IMR-90 (cell line): ENCODE measurements around the gene NRP2. TPM values are rescaled to one million over a fixed set of nuclear protein-coding genes. Genes with fewer than 3 reads are reported as not detected.

Experiments used
- ATAC-seq: fragments of 200-7000 bp; cut with Tn5 transposase; 2 replicates; pipeline ENCODE4 v1.9.1; 2020; ENCODE audit warnings: low read depth, mild to moderate bottlenecking, moderate library complexity
- BruUV-seq: library from RNA; stranded (reverse); fragments of 400-500 nt; replicated peaks from 2 replicates; lab custom pipeline; 2021; lab: Mats Ljungman, UMichigan
- CTCF ChIA-PET: fragments of 300-600 bp; formaldehyde crosslinking; extraction: SDS; loops from one replicate; lab custom pipeline; 2021; ENCODE audit warnings: antibody characterized with exemption; lab: Yijun Ruan, JAX
- POLR2A ChIA-PET: fragments of 300-600 bp; sonication (Branson Sonifier 250); formaldehyde crosslinking; loops from one replicate; lab custom pipeline; 2022; ENCODE audit warnings: antibody characterized with exemption; ENCODE audit not compliant: unreplicated experiment; lab: Charles Lee
- DNase-seq: peaks from one replicate; pipeline ENCODE4 v3.0.0; 2013
- H2AFZ ChIP-seq: replicated peaks from 2 replicates; pipeline ENCODE3; 2013; ENCODE audit warnings: low read length, mild to moderate bottlenecking; ENCODE audit not compliant: poor library complexity
- H2AK5ac ChIP-seq: 2 replicates; pipeline ENCODE4 v1.6.1; 2013; ENCODE audit warnings: low read depth, low read length, inconsistent platforms
- H2AK9ac ChIP-seq: replicated peaks from 2 replicates; pipeline ENCODE3; 2013; ENCODE audit warnings: mild to moderate bottlenecking, low read depth, low read length, moderate library complexity; ENCODE audit not compliant: poor library complexity
- H2BK120ac ChIP-seq: 2 replicates; pipeline ENCODE4 v1.6.1; 2013; ENCODE audit warnings: low read depth, low read length, inconsistent platforms
- H2BK15ac ChIP-seq: 3 replicates; pipeline ENCODE4 v1.6.1; 2013; ENCODE audit warnings: low read depth, low read length, inconsistent platforms
- H2BK20ac ChIP-seq: 2 replicates; pipeline ENCODE4 v1.6.1; 2013; ENCODE audit warnings: low read depth, mild to moderate bottlenecking, inconsistent platforms, low read length, moderate library complexity
- H2BK5ac ChIP-seq: 2 replicates; pipeline ENCODE4 v1.6.1; 2013; ENCODE audit warnings: mild to moderate bottlenecking, low read depth, low read length, inconsistent platforms; ENCODE audit not compliant: poor library complexity, severe bottlenecking
- H3K14ac ChIP-seq: replicated peaks from 2 replicates; pipeline ENCODE4 v1.6.1; 2013; ENCODE audit warnings: low read depth, low read length, inconsistent platforms
- H3K18ac ChIP-seq: 2 replicates; pipeline ENCODE4 v1.6.1; 2013; ENCODE audit warnings: low read depth, low read length, control low read depth
- H3K23ac ChIP-seq: 2 replicates; pipeline ENCODE4 v1.6.1; 2013; ENCODE audit warnings: low read depth, low read length, inconsistent platforms
- H3K27ac ChIP-seq: 2 replicates; pipeline ENCODE4 v1.5.1; 2013; ENCODE audit warnings: mild to moderate bottlenecking, control low read depth, low read length; ENCODE audit not compliant: insufficient read depth
- H3K27me3 ChIP-seq: 2 replicates; pipeline ENCODE4 v1.6.1; 2013; ENCODE audit warnings: low read length; ENCODE audit not compliant: control insufficient read depth, insufficient read depth
- H3K36me3 ChIP-seq: 2 replicates; pipeline ENCODE4 v1.6.1; 2013; ENCODE audit warnings: low read length, mixed read lengths; ENCODE audit not compliant: control insufficient read depth, insufficient read depth
- H3K4ac ChIP-seq: 2 replicates; pipeline ENCODE4 v1.6.1; 2013; ENCODE audit warnings: low read depth, low read length, inconsistent platforms
- H3K4me1 ChIP-seq: 2 replicates; pipeline ENCODE4 v1.6.1; 2013; ENCODE audit warnings: low read length, mixed read lengths; ENCODE audit not compliant: control insufficient read depth, insufficient read depth
- H3K4me2 ChIP-seq: 2 replicates; pipeline ENCODE4 v1.6.1; 2013; ENCODE audit warnings: low read depth, mild to moderate bottlenecking, control low read depth, low read length, moderate library complexity
- H3K4me3 ChIP-seq: 2 replicates; pipeline ENCODE4 v1.5.1; 2013; ENCODE audit warnings: low read depth, mild to moderate bottlenecking, control low read depth, low read length, moderate library complexity; ENCODE audit not compliant: insufficient read depth
- H3K56ac ChIP-seq: 2 replicates; pipeline ENCODE4 v1.6.1; 2013; ENCODE audit warnings: low read length, inconsistent platforms; ENCODE audit not compliant: insufficient read depth; ENCODE audit errors: extremely low read depth
- H3K79me1 ChIP-seq, 2 experiments: 2 replicates each; pipeline ENCODE4 v1.6.1; 2013; ENCODE audit warnings: low read length in 2 of 2, inconsistent platforms in 1 of 2, low read depth in 1 of 2
- H3K9ac ChIP-seq: 2 replicates; pipeline ENCODE4 v1.6.1; 2013; ENCODE audit warnings: low read depth, low read length, control low read depth
- H3K9me1 ChIP-seq: 2 replicates; pipeline ENCODE4 v1.6.1; 2013; ENCODE audit warnings: low read length, inconsistent platforms; ENCODE audit not compliant: insufficient read depth
- H3K9me3 ChIP-seq: 2 replicates; pipeline ENCODE4 v1.6.1; 2013; ENCODE audit warnings: low read length; ENCODE audit not compliant: control insufficient read depth, insufficient read depth
- H4K20me1 ChIP-seq: 2 replicates; pipeline ENCODE4 v1.6.1; 2013; ENCODE audit warnings: low read length, inconsistent platforms; ENCODE audit not compliant: insufficient read depth
- H4K5ac ChIP-seq: 2 replicates; pipeline ENCODE4 v1.6.1; 2013; ENCODE audit warnings: mild to moderate bottlenecking, low read depth, low read length, control low read depth
- H4K8ac ChIP-seq, 2 experiments: 2 replicates each; pipeline ENCODE4 v1.6.1; 2013; ENCODE audit warnings: low read depth in 2 of 2, low read length in 2 of 2, control low read depth in 1 of 2, inconsistent platforms in 1 of 2
- H4K91ac ChIP-seq: 2 replicates; pipeline ENCODE4 v1.6.1; 2013; ENCODE audit warnings: low read depth, low read length, inconsistent platforms; ENCODE audit not compliant: insufficient read depth
- CEBPB ChIP-seq: IDR thresholded peaks from 2 replicates; pipeline ENCODE4 v1.6.1; 2012; ENCODE audit warnings: low read depth, low read length, improper control_type of control experiment
- FOS ChIP-seq: fragments of 150-350 bp; IDR thresholded peaks from 2 replicates; pipeline ENCODE4 v1.6.1; 2016; ENCODE audit warnings: low read depth, low read length
- MAFK ChIP-seq: IDR thresholded peaks from 2 replicates; pipeline ENCODE4 v1.6.1; 2012; ENCODE audit warnings: low read depth, low read length, improper control_type of control experiment
- MAZ ChIP-seq: IDR thresholded peaks from 2 replicates; pipeline ENCODE4 v1.6.1; 2012; ENCODE audit warnings: low read depth, mild to moderate bottlenecking, low read length, improper control_type of control experiment, moderate library complexity, borderline replicate concordance
- MXI1 ChIP-seq: IDR thresholded peaks from 2 replicates; pipeline ENCODE4 v1.6.1; 2012; ENCODE audit warnings: low read depth, mild to moderate bottlenecking, low read length, moderate library complexity, borderline replicate concordance
- NFE2L2 ChIP-seq: fragments of 150-350 bp; IDR thresholded peaks from 2 replicates; pipeline ENCODE4 v1.6.1; 2016; ENCODE audit warnings: low read depth, mild to moderate bottlenecking, low read length
- RFX5 ChIP-seq: IDR thresholded peaks from 2 replicates; pipeline ENCODE4 v1.8.0; 2012; ENCODE audit warnings: low read depth, mild to moderate bottlenecking, low read length, moderate library complexity
- SMC3 ChIP-seq: fragments of 150-350 bp; IDR thresholded peaks from 2 replicates; pipeline ENCODE4 v1.6.1; 2016; ENCODE audit warnings: low read depth, mild to moderate bottlenecking, antibody characterized with exemption, low read length, moderate library complexity
- WGBS, 2 experiments: methylation state at CpG; one replicate each; pipeline versions ENCODE4 v1.1.5 to v1.1.7; 2013; ENCODE audit warnings: missing lambda C conversion rate in 2 of 2; ENCODE audit not compliant: insufficient read length in 1 of 2; ENCODE audit errors: extremely low coverage in 2 of 2; 5-methylcytosine and 5-hydroxymethylcytosine counted together
- dilution Hi-C: fragments of 300-500 bp; cut with HindIII; formaldehyde crosslinking; loops from one replicate; pipeline ENCODE4 v1.14.3; 2018; ENCODE audit warnings: low sequenced_read_pairs; ENCODE audit not compliant: unreplicated experiment
- in situ Hi-C: fragments of 300-500 bp; cut with MboI; formaldehyde crosslinking; loops from 3 replicates; pipeline ENCODE4 v1.14.3; 2019; ENCODE audit warnings: low sequenced_read_pairs, inconsistent platforms, mixed read lengths
- intact Hi-C: fragments of 100-400 bp; cut with micrococcal nuclease; formaldehyde crosslinking; loops from 2 replicates; pipeline ENCODE4 v1.10.0; 2022
- polyA plus RNA-seq, 3 experiments: library from polyadenylated mRNA; depleted of rRNA; stranded (reverse); fragments of >200 nt; gene quantifications; 2 replicates each; pipeline ENCODE4 v1.2.3, GENCODE V29; 2012; ENCODE audit warnings: low replicate concordance in 1 of 3
- total RNA-seq: library from RNA; depleted of rRNA; stranded (reverse); fragments of >200 nt; gene quantifications from 2 replicates; pipeline ENCODE4 v1.2.3, GENCODE V29; 2012
- TF ChIP-seq, protein P1 (sequence below): conservative IDR thresholded peaks from 2 replicates; pipeline ENCODE4 v1.5.1; 2012; ENCODE audit warnings: mild to moderate bottlenecking, low read depth, low read length, improper control_type of control experiment

NRP2 gene
- total and polyA plus RNA-seq, 2 of the 4 experiments (the other 2 are of a cell fraction), result 46.4 to 51.3 TPM

DNA sequence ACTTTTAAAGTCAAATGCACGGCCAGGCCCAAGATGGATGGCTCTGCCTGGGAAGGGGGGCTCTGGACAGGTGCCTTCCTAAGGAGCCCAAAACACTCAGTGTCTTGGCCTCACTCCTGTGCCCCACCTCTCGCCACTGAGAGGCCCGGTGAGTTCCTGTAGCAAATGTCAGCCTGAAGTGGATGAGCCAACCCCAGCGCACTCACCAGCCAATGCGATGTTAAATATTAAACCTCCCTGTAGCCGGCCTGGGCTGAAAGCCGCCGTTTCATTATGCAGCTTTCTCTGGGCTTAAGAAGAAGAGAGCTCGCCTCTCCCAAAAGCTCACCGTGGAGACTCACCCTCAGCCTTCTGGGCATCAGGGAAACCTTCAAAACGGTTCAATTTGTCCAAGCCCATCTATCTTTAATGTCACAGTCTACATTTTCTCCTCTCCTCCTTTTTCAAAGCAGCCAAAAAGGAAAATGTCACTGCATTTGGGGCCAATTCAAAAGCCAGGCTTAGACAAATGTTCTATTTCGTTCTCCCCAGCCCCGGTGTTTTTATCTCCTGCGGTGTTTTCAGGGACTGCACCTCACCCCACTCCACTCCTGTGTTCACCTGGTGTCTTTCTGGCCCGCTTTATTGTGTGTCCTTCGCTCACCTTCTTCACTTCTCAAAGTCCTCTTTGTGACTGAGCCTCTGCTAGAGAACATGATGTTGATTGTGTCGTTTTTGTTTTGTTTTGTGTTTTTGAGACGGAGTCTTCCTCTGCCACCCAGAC, 124.0 kb downstream of the NRP2 start:
- no peaks in the 10 kb centered on the region for H4K20me1 ChIP-seq
- H3K27me3 ChIP-seq, result peaks cover 16% of the 10 kb centered on the region
- peaks cover 15% of the 10 kb centered on the region for H3K4me1 ChIP-seq
- H3K23ac ChIP-seq, result no peak overlapping the region
- no peak overlapping the region for H2AFZ ChIP-seq
- in situ Hi-C loops (no loop called here), dilution Hi-C loops (no loop called here), intact Hi-C loops (no loop called here)
- no peak overlapping the region for H3K4me3 ChIP-seq
- H3K9ac ChIP-seq, result no peak overlapping the region
- no peak overlapping the region for H4K8ac ChIP-seq
- no peak overlapping the region for H3K14ac ChIP-seq
- H2BK20ac ChIP-seq, result no peak overlapping the region
- no peak overlapping the region for H2AK9ac ChIP-seq
- H3K18ac ChIP-seq, result no peak overlapping the region
- no peak overlapping the region for H3K4ac ChIP-seq
- no peak overlapping the region for H2BK5ac ChIP-seq
- no peak overlapping the region for H3K27ac ChIP-seq
- no peaks in the 10 kb centered on the region for H3K36me3 ChIP-seq
- TF ChIP-seq FOS (no peak), MAFK (no peak), RFX5 (no peak), MXI1 (no peak), MAZ (no peak), SMC3 (no peak), CEBPB (no peak), NFE2L2 (no peak)
- TF ChIP-seq, protein P1, sequence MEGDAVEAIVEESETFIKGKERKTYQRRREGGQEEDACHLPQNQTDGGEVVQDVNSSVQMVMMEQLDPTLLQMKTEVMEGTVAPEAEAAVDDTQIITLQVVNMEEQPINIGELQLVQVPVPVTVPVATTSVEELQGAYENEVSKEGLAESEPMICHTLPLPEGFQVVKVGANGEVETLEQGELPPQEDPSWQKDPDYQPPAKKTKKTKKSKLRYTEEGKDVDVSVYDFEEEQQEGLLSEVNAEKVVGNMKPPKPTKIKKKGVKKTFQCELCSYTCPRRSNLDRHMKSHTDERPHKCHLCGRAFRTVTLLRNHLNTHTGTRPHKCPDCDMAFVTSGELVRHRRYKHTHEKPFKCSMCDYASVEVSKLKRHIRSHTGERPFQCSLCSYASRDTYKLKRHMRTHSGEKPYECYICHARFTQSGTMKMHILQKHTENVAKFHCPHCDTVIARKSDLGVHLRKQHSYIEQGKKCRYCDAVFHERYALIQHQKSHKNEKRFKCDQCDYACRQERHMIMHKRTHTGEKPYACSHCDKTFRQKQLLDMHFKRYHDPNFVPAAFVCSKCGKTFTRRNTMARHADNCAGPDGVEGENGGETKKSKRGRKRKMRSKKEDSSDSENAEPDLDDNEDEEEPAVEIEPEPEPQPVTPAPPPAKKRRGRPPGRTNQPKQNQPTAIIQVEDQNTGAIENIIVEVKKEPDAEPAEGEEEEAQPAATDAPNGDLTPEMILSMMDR, result no peak
- DNase-seq (no peak), ATAC-seq (no peak)
- H3K4me2 ChIP-seq, result no peak overlapping the region
- no peak overlapping the region for H2AK5ac ChIP-seq
- no peaks in the 10 kb centered on the region for H3K79me1 ChIP-seq
- ChIA-PET POLR2A (no interaction called here), CTCF (no interaction called here)
- 89% methylated on average over 7 of the region's 18 CpGs; no CpG with 5 or more reads in 1 of the 2 experiments for WGBS, 2 experiments
- no peaks in the 10 kb centered on the region for H3K9me3 ChIP-seq
- H3K56ac ChIP-seq, result no peak overlapping the region
- no peak overlapping the region for H4K91ac ChIP-seq
- H4K5ac ChIP-seq, result no peak overlapping the region
- H3K9me1 ChIP-seq, result peaks cover 9% of the 10 kb centered on the region
- no peak overlapping the region for H2BK15ac ChIP-seq
- no TSS peak for BruUV-seq
- no peak overlapping the region for H2BK120ac ChIP-seq
